Measurements from ENCODE around the gene ATP2A2. TPM values are rescaled to one million over a fixed set of nuclear protein-coding genes. Genes with fewer than 3 reads are reported as not detected.

The ATP2A2 gene
- total and polyA plus RNA-seq, 2 of the 4 experiments (the other 2 are of a cell fraction): 166 to 225 TPM

DNA sequence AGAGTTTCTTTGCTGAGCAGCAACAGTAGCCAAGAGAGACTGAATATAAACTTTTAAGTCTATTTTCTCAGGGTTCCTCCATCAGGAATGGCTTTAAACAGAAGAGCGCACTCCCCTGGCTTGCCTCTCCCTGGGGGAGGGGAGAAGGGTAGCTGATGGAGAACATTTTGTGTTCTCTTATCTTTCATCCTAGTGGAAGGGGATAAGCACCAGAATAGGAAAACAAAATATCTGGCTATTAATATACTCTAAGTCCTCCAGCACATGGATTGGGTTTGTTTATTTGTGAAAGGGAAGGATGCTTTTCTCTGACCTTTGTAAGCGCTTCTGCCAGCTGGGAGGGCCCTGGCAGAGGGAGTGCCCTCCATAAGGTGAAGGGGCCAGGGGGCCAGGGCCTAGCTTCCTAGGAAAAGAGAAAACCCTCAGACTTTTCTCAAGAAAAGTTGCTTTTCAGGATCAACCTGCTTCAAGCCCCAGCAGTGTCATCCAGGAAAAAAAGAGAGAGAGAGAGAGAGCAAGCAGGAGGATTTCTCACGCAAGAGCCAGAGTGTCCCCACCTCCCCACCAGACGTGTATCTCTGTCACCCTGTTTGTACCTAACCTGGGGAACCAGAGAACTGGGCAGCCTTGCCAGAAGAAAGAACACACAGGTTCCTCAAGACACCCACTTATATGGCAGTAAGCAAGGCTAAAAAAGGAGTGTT lies 34.3 kb upstream of the ATP2A2 start:
- peak overlapping the region; percentile 76 for H3K4ac ChIP-seq (ENCODE audit: low read depth, low read length)
- H4K20me1 ChIP-seq (ENCODE audit: insufficient read depth, low read length): no peaks in the 10 kb centered on the region
- H4K91ac ChIP-seq (ENCODE audit: insufficient read depth, low read depth, low read length): peak overlapping the region; percentile 39
- no peak overlapping the region for H3K4me2 ChIP-seq (ENCODE audit: low read depth, low read length)
- H4K5ac ChIP-seq (ENCODE audit: low read depth, low read length): no peak overlapping the region
- no peaks in the 10 kb centered on the region for H3K27me3 ChIP-seq (ENCODE audit: control insufficient read depth, insufficient read depth, low read length)
- WGBS, 2 experiments (ENCODE audit: extremely low coverage in 2 of 2, insufficient read length in 1 of 2): no CpG with 5 or more reads among the region's 4 CpGs
- H3K56ac ChIP-seq (ENCODE audit: extremely low read depth, insufficient read depth, low read length): no peak overlapping the region
- ChIA-PET CTCF (no interaction called here), POLR2A (ENCODE audit: unreplicated experiment) (no interaction called here)
- H3K27ac ChIP-seq (ENCODE audit: insufficient read depth, low read length): no peak overlapping the region
- no peak overlapping the region for H2BK5ac ChIP-seq (ENCODE audit: low read depth, low read length, poor library complexity, severe bottlenecking)
- ATAC-seq (ENCODE audit: low read depth) (no peak), DNase-seq (no peak)
- H2AK9ac ChIP-seq (replicated peaks; ENCODE audit: low read depth, low read length, poor library complexity): peak overlapping the region; percentile 60
- peak overlapping the region in 1 of 2 experiments; percentile 40; a peak in 1 of 4 replicates for H4K8ac ChIP-seq (ENCODE audit: low read depth in 2 of 2, low read length in 2 of 2)
- H3K79me1 ChIP-seq (ENCODE audit: low read depth in 1 of 2, low read length in 2 of 2): 0 out of 4 replicates have a peak, but pooled peaks cover 0 to 4% of the 10 kb centered on the region in 2 experiments
- H2BK20ac ChIP-seq (ENCODE audit: low read depth, low read length): peak overlapping the region; percentile 85
- H3K4me1 ChIP-seq (ENCODE audit: control insufficient read depth, insufficient read depth, low read length): peaks cover 27% of the 10 kb centered on the region; the same call in 1 of the 2 replicates
- H3K23ac ChIP-seq (ENCODE audit: low read depth, low read length): no peak overlapping the region
- BruUV-seq (replicated peaks): no TSS peak
- dilution Hi-C loops (cut with HindIII; ENCODE audit: low sequenced_read_pairs, unreplicated experiment): no loop called here
- H3K9ac ChIP-seq (ENCODE audit: low read depth, low read length): no peak overlapping the region
- in situ Hi-C loops (cut with MboI; ENCODE audit: low sequenced_read_pairs): no loop called here
- no peak overlapping the region; the same call in 1 of the 2 replicates for H3K18ac ChIP-seq (ENCODE audit: low read depth, low read length)
- H2BK120ac ChIP-seq (ENCODE audit: low read depth, low read length): peak overlapping the region; percentile 61
- H3K9me3 ChIP-seq (ENCODE audit: control insufficient read depth, insufficient read depth, low read length): no peaks in the 10 kb centered on the region
- no peak for TF ChIP-seq CEBPB (IDR thresholded peaks at IDR 0.05; ENCODE audit: low read depth, low read length)
- TF ChIP-seq RFX5 (IDR thresholded peaks at IDR 0.05; ENCODE audit: low read depth, low read length): no peak
- TF ChIP-seq NFE2L2 (IDR thresholded peaks at IDR 0.05; ENCODE audit: low read depth, low read length): no peak
- TF ChIP-seq, protein P1, sequence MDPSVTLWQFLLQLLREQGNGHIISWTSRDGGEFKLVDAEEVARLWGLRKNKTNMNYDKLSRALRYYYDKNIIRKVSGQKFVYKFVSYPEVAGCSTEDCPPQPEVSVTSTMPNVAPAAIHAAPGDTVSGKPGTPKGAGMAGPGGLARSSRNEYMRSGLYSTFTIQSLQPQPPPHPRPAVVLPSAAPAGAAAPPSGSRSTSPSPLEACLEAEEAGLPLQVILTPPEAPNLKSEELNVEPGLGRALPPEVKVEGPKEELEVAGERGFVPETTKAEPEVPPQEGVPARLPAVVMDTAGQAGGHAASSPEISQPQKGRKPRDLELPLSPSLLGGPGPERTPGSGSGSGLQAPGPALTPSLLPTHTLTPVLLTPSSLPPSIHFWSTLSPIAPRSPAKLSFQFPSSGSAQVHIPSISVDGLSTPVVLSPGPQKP (IDR thresholded peaks at IDR 0.05; ENCODE audit: borderline replicate concordance, low read depth, low read length): no peak
- TF ChIP-seq CHD1 (IDR thresholded peaks at IDR 0.05; ENCODE audit: low read depth, low read length): no peak
- TF ChIP-seq, protein P2, sequence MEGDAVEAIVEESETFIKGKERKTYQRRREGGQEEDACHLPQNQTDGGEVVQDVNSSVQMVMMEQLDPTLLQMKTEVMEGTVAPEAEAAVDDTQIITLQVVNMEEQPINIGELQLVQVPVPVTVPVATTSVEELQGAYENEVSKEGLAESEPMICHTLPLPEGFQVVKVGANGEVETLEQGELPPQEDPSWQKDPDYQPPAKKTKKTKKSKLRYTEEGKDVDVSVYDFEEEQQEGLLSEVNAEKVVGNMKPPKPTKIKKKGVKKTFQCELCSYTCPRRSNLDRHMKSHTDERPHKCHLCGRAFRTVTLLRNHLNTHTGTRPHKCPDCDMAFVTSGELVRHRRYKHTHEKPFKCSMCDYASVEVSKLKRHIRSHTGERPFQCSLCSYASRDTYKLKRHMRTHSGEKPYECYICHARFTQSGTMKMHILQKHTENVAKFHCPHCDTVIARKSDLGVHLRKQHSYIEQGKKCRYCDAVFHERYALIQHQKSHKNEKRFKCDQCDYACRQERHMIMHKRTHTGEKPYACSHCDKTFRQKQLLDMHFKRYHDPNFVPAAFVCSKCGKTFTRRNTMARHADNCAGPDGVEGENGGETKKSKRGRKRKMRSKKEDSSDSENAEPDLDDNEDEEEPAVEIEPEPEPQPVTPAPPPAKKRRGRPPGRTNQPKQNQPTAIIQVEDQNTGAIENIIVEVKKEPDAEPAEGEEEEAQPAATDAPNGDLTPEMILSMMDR (conservative IDR thresholded peaks at IDR 0.05; ENCODE audit: low read depth, low read length): no peak
- H2AK5ac ChIP-seq (ENCODE audit: low read depth, low read length): peak overlapping the region; percentile 79; the same call in 1 of the 2 replicates
- H3K9me1 ChIP-seq (ENCODE audit: insufficient read depth, low read length): peaks cover 26% of the 10 kb centered on the region
- H3K4me3 ChIP-seq (ENCODE audit: insufficient read depth, low read depth, low read length): no peak overlapping the region
- intact Hi-C loops (cut with micrococcal nuclease): no loop called here
- peak overlapping the region; percentile 53; the same call in 1 of the 3 replicates for H2BK15ac ChIP-seq (ENCODE audit: low read depth, low read length)
- 0 out of 2 replicates have a peak overlapping the region, but pooled peaks have one; percentile 14 for H3K14ac ChIP-seq (replicated peaks; ENCODE audit: low read depth, low read length)
- H3K36me3 ChIP-seq (ENCODE audit: control insufficient read depth, insufficient read depth, low read length): 0 out of 2 replicates have a peak, but pooled peaks cover 3% of the 10 kb centered on the region
- H2AFZ ChIP-seq (replicated peaks; ENCODE audit: low read length, poor library complexity): peak overlapping the region; percentile 67
